Breast epithelium (tissue), 3 donors: ENCODE data around the gene SLC9A8.
"Not testable (repeated sequence)": the region's sequence is repeated elsewhere in the genome, so short reads cannot be mapped to it uniquely, and the experiment has no call there.

Experiments
- POLR2AphosphoS5 ChIP-seq, 3 donors: sonication (generic); formaldehyde crosslinking; IDR thresholded peaks; one replicate each; pipeline ENCODE4 v1.6.1; 2017; ENCODE audit warnings: antibody characterized with exemption in 3 of 3
- TF ChIP-seq, protein P1 (sequence below), 3 donors: fragments of 450-650 bp; IDR thresholded peaks; one replicate each; pipeline ENCODE4 v1.5.1; 2016 to 2017; ENCODE audit warnings: antibody characterized with exemption in 3 of 3, mild to moderate bottlenecking in 3 of 3, moderate library complexity in 3 of 3

DNA sequence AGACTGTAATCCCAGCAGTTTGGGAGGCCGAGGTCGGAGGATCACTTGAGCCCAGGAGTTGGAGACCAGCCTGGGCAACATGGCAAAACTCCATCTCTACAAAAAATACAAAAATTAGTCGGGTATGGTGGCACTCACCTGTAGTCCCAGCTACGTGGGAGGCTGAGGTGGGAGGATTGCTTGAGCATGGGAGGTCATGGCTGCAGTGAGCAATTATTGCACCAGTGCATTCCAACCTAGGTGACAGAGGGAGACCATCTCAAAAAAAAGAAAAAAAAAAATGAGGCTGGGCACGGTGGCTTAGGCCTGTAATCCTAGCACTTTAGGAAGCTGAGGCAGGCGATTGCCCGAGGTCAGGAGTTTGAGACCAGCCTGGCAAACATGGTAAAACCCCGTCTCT, 38.4 kb upstream of the SLC9A8 start:
- not testable (repeated sequence) for TF ChIP-seq POLR2AphosphoS5 (IDR thresholded peaks at IDR 0.05)
- TF ChIP-seq, protein P1, sequence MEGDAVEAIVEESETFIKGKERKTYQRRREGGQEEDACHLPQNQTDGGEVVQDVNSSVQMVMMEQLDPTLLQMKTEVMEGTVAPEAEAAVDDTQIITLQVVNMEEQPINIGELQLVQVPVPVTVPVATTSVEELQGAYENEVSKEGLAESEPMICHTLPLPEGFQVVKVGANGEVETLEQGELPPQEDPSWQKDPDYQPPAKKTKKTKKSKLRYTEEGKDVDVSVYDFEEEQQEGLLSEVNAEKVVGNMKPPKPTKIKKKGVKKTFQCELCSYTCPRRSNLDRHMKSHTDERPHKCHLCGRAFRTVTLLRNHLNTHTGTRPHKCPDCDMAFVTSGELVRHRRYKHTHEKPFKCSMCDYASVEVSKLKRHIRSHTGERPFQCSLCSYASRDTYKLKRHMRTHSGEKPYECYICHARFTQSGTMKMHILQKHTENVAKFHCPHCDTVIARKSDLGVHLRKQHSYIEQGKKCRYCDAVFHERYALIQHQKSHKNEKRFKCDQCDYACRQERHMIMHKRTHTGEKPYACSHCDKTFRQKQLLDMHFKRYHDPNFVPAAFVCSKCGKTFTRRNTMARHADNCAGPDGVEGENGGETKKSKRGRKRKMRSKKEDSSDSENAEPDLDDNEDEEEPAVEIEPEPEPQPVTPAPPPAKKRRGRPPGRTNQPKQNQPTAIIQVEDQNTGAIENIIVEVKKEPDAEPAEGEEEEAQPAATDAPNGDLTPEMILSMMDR (IDR thresholded peaks at IDR 0.05), result not testable (repeated sequence)
